GM23248 (cell line): ENCODE data around the gene MYCL.

Experiments used
- EZH2 ChIP-seq: fragments of 200-600 bp; sonication (generic); IDR thresholded peaks from 2 replicates; pipeline ENCODE4 v1.6.1; 2018; ENCODE audit warnings: antibody characterized with exemption, mild to moderate bottlenecking; ENCODE audit not compliant: insufficient read depth, poor library complexity, severe bottlenecking
- EZH2phosphoT487 ChIP-seq: fragments of 200-600 bp; sonication (generic); IDR thresholded peaks from 2 replicates; pipeline ENCODE4 v1.6.1; 2018; ENCODE audit warnings: antibody characterized with exemption, moderate library complexity, mild to moderate bottlenecking, low read depth; ENCODE audit not compliant: insufficient read depth

GRCh38 chr1:39854314-39854713, 47.4 kb downstream of the MYCL start:
- no peak for TF ChIP-seq EZH2phosphoT487
- no peak for TF ChIP-seq EZH2
